Measurements from ENCODE around the gene NLGN1. TPM values are rescaled to one million over a fixed set of nuclear protein-coding genes. Genes with fewer than 3 reads are reported as not detected.

NLGN1 gene
- total RNA-seq, 1 experiment from 2014 or later, result 5.2 TPM

GRCh38 chr3:173711619-173712018 lies 314.1 kb downstream of the NLGN1 start:
- Histone ChIP-seq H4K8ac (replicated peaks; ENCODE audit: insufficient read length, low read depth, low read length) (no peak overlapping the region), H2BK12ac (ENCODE audit: insufficient read length, low read depth, low read length) (no peak overlapping the region), H2BK20ac (ENCODE audit: low read depth, low read length, poor library complexity, severe bottlenecking) (no peak overlapping the region), H2BK15ac (ENCODE audit: low read depth, low read length) (no peak overlapping the region), H2BK5ac (ENCODE audit: insufficient read length, low read length) (no peak overlapping the region), H3K23ac (ENCODE audit: insufficient read length, low read depth, low read length) (no peak overlapping the region), H3K4ac (ENCODE audit: low read depth, low read length) (no peak overlapping the region), H4K20me1 (ENCODE audit: control insufficient read depth, insufficient read depth, insufficient read length) (no peaks in the 10 kb centered on the region), H3T11ph (ENCODE audit: low read length) (no peak overlapping the region), H4K5ac (ENCODE audit: insufficient read length, low read depth, low read length) (no peak overlapping the region), H3K4me2 (ENCODE audit: insufficient read depth, insufficient read length, low read length) (no peak overlapping the region), H3K9me3 (ENCODE audit: control insufficient read depth, low read depth, low read length) (no peaks in the 10 kb centered on the region), H3K27ac (ENCODE audit: insufficient read length, low read depth, low read length) (no peak overlapping the region), H3K9ac (ENCODE audit: extremely low read depth, insufficient read length, low read length) (no peak overlapping the region), H3K27me3 (ENCODE audit: insufficient read depth, low read length) (no peaks in the 10 kb centered on the region), H3K56ac (ENCODE audit: insufficient read length, low read depth, low read length) (no peak overlapping the region), H3K4me1 (ENCODE audit: insufficient read depth, low read length) (peaks cover 9% of the 10 kb centered on the region; the same call in 1 of the 2 replicates), H3K23me2 (ENCODE audit: insufficient read length, low read depth, low read length, poor library complexity, severe bottlenecking) (no peaks in the 10 kb centered on the region), H3K18ac (ENCODE audit: insufficient read length, low read depth, low read length) (no peak overlapping the region), H2BK120ac (ENCODE audit: low read depth, low read length, poor library complexity, severe bottlenecking) (no peak overlapping the region), H2AFZ (ENCODE audit: low read length) (no peak overlapping the region), H3K79me1 (ENCODE audit: insufficient read depth, low read depth, low read length, poor library complexity, severe bottlenecking) (no peaks in the 10 kb centered on the region), H3K79me2 (ENCODE audit: insufficient read depth, low read length) (no peaks in the 10 kb centered on the region), H3K14ac (ENCODE audit: insufficient read depth, low read length) (no peak overlapping the region), H2AK5ac (ENCODE audit: insufficient read length, low read length) (no peak overlapping the region), H4K91ac (ENCODE audit: insufficient read length, low read depth, low read length) (no peak overlapping the region)
- no peak for TF ChIP-seq CTCF (conservative IDR thresholded peaks at IDR 0.05)
- Mint-ChIP-seq H3K27ac (no peak overlapping the region), H3K36me3 (ENCODE audit: insufficient read depth in 1 of 3, low read depth in 3 of 3) (no peaks in the 10 kb centered on the region), H3K9me3 (no peaks in the 10 kb centered on the region; a peak in 1 of 5 replicates), H3K4me1 (peaks cover 5 to 6% of the 10 kb centered on the region in 2 experiments), H3K27me3 (ENCODE audit: low read depth) (no peaks in the 10 kb centered on the region), H3K4me3 (no peak overlapping the region)
- WGBS (ENCODE audit: extremely low coverage, insufficient read length, low lambda C conversion rate), result no CpG with 5 or more reads among the region's 5 CpGs
- DNase-seq, result no peak

Data from H9 (cell line).